Fibroblast of mammary gland (primary cell): ENCODE measurements around the gene CDH11.

Source experiments
- DNase-seq: peaks from one replicate; pipeline ENCODE4 v3.0.0-alpha.2; 2010; ENCODE audit warnings: low read depth
- H3K4me3 ChIP-seq: 2 replicates; pipeline ENCODE4 v1.5.1; 2011; ENCODE audit warnings: low read depth, mild to moderate bottlenecking, low read length, moderate library complexity; ENCODE audit not compliant: control insufficient read depth
- TF ChIP-seq, protein P1 (sequence below): conservative IDR thresholded peaks from 2 replicates; pipeline ENCODE4 v1.5.1; 2011; ENCODE audit warnings: low read depth, low read length, inconsistent platforms; ENCODE audit not compliant: control insufficient read depth, insufficient read depth

The CDH11 gene

DNA sequence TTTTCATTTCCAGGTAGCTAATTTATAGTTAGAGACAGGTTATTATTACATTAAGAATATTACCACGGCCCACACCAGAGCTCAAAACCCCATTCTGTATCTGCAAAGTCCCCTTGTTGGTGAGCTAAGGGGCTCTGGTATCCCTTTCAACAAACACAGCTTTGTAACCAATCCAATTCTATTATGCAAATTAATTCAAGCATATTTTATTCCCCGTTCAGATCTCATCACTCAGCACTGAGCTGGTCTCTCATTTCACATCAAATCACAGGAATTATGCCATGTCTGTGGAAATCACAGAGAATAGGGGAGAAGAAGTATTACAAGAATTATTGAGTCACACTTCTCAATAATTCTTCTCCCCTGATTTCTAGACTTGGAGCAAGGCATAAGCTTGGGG lies 111.7 kb downstream of the CDH11 start:
- no peak for DNase-seq
- TF ChIP-seq, protein P1, sequence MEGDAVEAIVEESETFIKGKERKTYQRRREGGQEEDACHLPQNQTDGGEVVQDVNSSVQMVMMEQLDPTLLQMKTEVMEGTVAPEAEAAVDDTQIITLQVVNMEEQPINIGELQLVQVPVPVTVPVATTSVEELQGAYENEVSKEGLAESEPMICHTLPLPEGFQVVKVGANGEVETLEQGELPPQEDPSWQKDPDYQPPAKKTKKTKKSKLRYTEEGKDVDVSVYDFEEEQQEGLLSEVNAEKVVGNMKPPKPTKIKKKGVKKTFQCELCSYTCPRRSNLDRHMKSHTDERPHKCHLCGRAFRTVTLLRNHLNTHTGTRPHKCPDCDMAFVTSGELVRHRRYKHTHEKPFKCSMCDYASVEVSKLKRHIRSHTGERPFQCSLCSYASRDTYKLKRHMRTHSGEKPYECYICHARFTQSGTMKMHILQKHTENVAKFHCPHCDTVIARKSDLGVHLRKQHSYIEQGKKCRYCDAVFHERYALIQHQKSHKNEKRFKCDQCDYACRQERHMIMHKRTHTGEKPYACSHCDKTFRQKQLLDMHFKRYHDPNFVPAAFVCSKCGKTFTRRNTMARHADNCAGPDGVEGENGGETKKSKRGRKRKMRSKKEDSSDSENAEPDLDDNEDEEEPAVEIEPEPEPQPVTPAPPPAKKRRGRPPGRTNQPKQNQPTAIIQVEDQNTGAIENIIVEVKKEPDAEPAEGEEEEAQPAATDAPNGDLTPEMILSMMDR, result no peak
- no peak overlapping the region for H3K4me3 ChIP-seq

DNA sequence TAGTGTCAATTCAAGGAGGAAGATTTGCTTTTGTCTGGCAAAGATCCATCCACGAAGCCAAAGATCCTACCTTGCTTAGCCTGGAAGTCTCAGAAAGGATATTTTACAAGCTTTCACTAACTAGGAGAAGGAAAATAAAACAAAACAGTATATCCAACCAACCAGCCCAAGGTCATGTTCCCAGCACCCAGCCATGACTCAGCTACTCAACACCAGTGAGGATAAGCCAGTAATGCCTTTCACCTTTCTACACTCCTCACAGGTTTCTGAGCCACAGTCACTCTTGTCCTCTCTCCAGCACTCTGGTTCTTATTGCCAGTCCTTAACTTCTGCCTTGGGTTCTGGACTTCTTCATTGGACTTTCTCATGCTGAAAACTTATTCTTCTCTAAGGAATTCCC lies 116.2 kb downstream of the CDH11 start:
- no peak overlapping the region for H3K4me3 ChIP-seq
- TF ChIP-seq, protein P1, result no peak
- peak; percentile 14 for DNase-seq

DNA sequence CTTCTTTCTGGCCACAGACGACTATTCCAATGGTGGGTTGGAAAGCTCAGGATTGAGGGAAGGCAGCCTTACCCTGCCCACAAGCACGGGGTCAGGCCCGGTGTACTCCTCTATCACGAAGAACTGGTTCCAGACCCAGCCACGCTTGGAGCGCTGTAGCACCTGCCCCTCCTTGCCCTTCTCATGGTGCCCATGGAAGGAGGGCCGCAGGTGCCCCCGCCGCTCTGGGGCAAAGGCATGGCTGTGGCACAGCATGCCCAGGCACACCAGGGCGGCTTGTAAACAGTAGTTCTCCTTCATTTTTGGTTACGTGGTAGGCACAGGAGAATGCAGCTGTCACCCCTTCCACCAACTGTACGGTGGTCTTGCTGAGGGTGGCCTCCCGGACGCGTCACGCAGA lies 117.3 kb downstream of the CDH11 start:
- no peak overlapping the region for H3K4me3 ChIP-seq
- no peak for DNase-seq
- TF ChIP-seq, protein P1, result no peak

DNA sequence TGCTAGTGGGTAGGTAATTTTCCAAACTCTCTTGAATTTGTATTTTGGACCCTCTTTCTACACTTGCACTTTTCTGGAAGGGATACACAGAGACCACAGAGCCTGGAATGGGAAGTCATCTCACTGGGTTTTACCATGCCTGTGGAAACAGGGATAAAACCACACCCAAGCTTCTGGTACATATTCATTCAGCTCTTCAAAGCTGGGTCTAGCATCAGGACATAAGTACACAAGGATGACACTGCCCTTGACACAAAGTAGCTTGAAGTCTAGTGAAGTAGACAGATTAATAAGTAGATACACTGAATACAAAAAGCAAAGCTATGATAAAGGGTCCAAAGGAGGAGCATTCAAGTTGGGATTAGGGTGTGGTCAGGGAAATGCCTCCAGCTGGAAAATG lies 118.2 kb downstream of the CDH11 start:
- no peak for DNase-seq
- TF ChIP-seq, protein P1, result no peak
- no peak overlapping the region for H3K4me3 ChIP-seq

DNA sequence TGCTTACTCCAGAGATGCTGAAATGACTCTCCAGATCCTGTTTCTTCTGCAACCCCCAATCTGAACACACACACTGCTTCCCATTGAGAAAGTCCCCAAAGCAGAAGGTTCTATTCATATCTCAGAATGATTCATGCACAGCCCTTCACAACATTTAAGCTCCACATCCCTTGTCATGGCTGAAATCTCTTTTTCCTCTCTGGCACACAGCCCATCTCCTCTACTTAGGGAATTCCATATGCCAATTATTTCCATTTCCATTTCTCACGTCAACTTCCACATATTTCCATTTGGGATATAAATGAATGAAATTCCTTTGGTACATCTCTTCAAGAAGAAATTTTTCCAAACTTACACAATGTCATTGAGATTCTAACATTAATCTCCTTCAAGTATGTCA lies 119.6 kb downstream of the CDH11 start:
- TF ChIP-seq, protein P1, result no peak
- peak; percentile 65 for DNase-seq
- no peak overlapping the region for H3K4me3 ChIP-seq

DNA sequence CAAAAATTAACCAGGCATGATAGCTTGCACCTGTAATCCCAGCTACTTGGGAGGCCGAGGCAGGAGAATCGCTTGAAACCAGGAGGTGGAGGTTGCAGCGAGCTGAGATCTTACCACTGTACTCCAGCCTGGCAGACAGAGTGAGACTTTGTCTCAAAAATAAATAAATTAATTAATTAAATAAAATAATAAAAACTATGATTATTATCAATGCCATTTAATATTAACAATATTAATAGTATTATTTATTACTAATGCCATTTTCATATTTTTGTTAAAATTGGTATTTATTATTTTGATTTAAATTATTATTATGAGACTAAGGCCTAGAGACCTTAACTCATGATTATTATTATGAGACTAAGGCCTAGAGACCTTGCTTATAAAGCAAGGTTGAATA lies 121.2 kb downstream of the CDH11 start:
- DNase-seq, result no peak
- H3K4me3 ChIP-seq, result no peak overlapping the region
- TF ChIP-seq, protein P1, result no peak

DNA sequence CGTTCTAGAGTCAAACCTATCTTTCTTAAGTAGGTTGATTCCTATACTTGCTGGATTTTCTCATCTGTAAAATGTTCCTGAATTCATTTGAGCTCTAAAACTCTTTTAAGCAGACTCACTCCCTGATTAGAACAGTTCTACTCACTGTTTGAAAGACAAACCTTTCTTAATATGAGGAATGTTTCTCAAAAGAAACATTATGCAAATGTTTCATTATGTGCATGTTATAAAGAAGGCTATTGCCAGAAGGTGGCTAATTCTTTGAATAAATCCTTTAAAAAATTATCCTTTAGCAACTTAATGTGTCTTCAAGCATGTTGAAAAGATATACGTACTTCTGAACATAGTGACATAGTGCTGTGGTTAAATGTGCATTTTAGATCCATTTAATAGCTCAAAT lies 124.1 kb downstream of the CDH11 start:
- TF ChIP-seq, protein P1, result no peak
- no peak for DNase-seq

More for the DNA sequence above, 124.1 kb downstream of the CDH11 start:
- no peak overlapping the region for H3K4me3 ChIP-seq
